Spleen (tissue), 11 donors: ENCODE data around the gene STX18. TPM values are rescaled to one million over a fixed set of nuclear protein-coding genes. Genes with fewer than 3 reads are reported as not detected.

Experiments used
- DNase-seq: peaks from one replicate; pipeline ENCODE4 v3.0.0-alpha.2; 2020
- H3K27ac ChIP-seq, 8 donors: fragments of 200-600 bp; sonication (generic) in 7 of 8; 1 replicate in 4 of 8; 2 replicates in 4 of 8; pipeline versions ENCODE4 v1.5.0 to v1.8.0; 2016 to 2021; ENCODE audit warnings: inconsistent platforms in 4 of 8, mild to moderate bottlenecking in 4 of 8, moderate library complexity in 1 of 8
- H3K27me3 ChIP-seq, 7 donors: fragments of 200-600 bp; sonication (generic) in 6 of 7; replicated peaks in 1 of 7; 1 replicate in 4 of 7; 2 replicates in 3 of 7; pipeline versions ENCODE4 v1.5.0 to v1.8.0; 2016 to 2021; ENCODE audit warnings: inconsistent platforms in 3 of 7, mild to moderate bottlenecking in 1 of 7
- H3K36me3 ChIP-seq, 6 donors: fragments of 200-600 bp; sonication (generic) in 5 of 6; 1 replicate in 4 of 6; 2 replicates in 2 of 6; pipeline versions ENCODE4 v1.5.0 to v1.8.0; 2016 to 2021; ENCODE audit warnings: inconsistent platforms in 2 of 6
- H3K4me1 ChIP-seq, 6 donors: fragments of 200-600 bp; sonication (generic) in 5 of 6; 1 replicate in 3 of 6; 2 replicates in 3 of 6; pipeline versions ENCODE4 v1.5.0 to v1.8.0; 2016 to 2021; ENCODE audit warnings: inconsistent platforms in 3 of 6
- H3K4me3 ChIP-seq, 8 donors: fragments of 200-600 bp; sonication (generic) in 7 of 8; 1 replicate in 4 of 8; 2 replicates in 4 of 8; pipeline versions ENCODE4 v1.5.0 to v1.8.0; 2016 to 2021; ENCODE audit warnings: inconsistent platforms in 4 of 8, mild to moderate bottlenecking in 4 of 8, moderate library complexity in 2 of 8
- H3K9me3 ChIP-seq, 8 donors: fragments of 200-600 bp; sonication (generic) in 7 of 8; 1 replicate in 4 of 8; 2 replicates in 4 of 8; pipeline versions ENCODE4 v1.5.0 to v1.8.0; 2016 to 2021; ENCODE audit warnings: inconsistent platforms in 4 of 8
- CTCF ChIP-seq, 11 experiments: fragments of 200-600 bp in 7 of 11; fragments of 450-650 bp in 4 of 11; sonication (generic) in 4 of 11; IDR thresholded peaks in 8 of 11; conservative IDR thresholded peaks in 3 of 11; 1 replicate in 7 of 11; 2 replicates in 4 of 11; pipeline versions ENCODE4 v1.4.0 to v1.8.0; 2016 to 2021; ENCODE audit warnings: antibody characterized with exemption in 11 of 11, inconsistent platforms in 4 of 11, mild to moderate bottlenecking in 1 of 11
- POLR2A ChIP-seq, 3 donors: fragments of 450-650 bp; IDR thresholded peaks; one replicate each; pipeline ENCODE4 v1.5.1; 2017; ENCODE audit warnings: antibody characterized with exemption in 3 of 3, mild to moderate bottlenecking in 1 of 3
- POLR2AphosphoS5 ChIP-seq, 3 donors: sonication (generic); formaldehyde crosslinking; IDR thresholded peaks; one replicate each; pipeline ENCODE4 v1.5.1; 2017; ENCODE audit warnings: antibody characterized with exemption in 3 of 3
- WGBS, 5 donors: extraction: QIAGEN DNeasy Blood & Tissue Kit in 3 of 5; methylation state at CpG; one replicate each; pipeline versions ENCODE4 v1.1.5 to v1.1.7; 2013 to 2018; 5-methylcytosine and 5-hydroxymethylcytosine counted together
- intact Hi-C: fragments of 100-400 bp; cut with DNase I; formaldehyde crosslinking; loops from one replicate; pipeline ENCODE4 v1.15.0; 2023; ENCODE audit warnings: low total_unique reads
- polyA plus RNA-seq, 3 donors: library from polyadenylated mRNA; stranded (reverse); fragments of 200-250 nt; gene quantifications; one replicate each; pipeline ENCODE4 v1.2.1, GENCODE V29; 2013
- total RNA-seq, 7 donors: library from RNA; depleted of rRNA in 3 of 7; stranded (reverse); fragments of >200 nt in 3 of 7; fragmentation: NEBNext Ultra II Directional in 4 of 7; extraction: Animal tissue kit (Norgen Biotek cat#: 25700) in 4 of 7; gene quantifications; one replicate each; pipeline versions ENCODE4 v1.1.0 to v1.2.1, GENCODE V29; 2016 to 2021
- donor health status: healthy with polysubstance abuse.
- donor health status: DM: no; HTN: no; CAD: no; lungs with moderate emphysema.
- donor health status: DM: no; HTN: no; CAD: no.
- donor health status: Bipolar disorder and iron deficiency.
- donor health status: healthy.
- donor health status: DM: no; HTN: no; CAD: no.
- donor health status: DM: yes; HTN: yes; CAD: no.

The STX18 gene
- total and polyA plus RNA-seq, 10 donors: 19.0 to 45.8 (median 29.8) TPM

GRCh38 chr4:4427886-4428285 lies 114.0 kb downstream of the STX18 start:
- peaks cover 0 to 96% (median 34%) of the 10 kb centered on the region in 6 donors for H3K36me3 ChIP-seq
- intact Hi-C loops: no loop called here
- WGBS, 5 donors: 92 to 94% (median 93%) methylated on average over 5 of the region's 5 CpGs
- no peaks in the 10 kb centered on the region for H3K9me3 ChIP-seq
- H3K4me3 ChIP-seq: no peak overlapping the region
- no peak overlapping the region for H3K27ac ChIP-seq
- DNase-seq: no peak
- no peak for TF ChIP-seq POLR2AphosphoS5 (IDR thresholded peaks at IDR 0.05)
- H3K27me3 ChIP-seq: no peaks in the 10 kb centered on the region
- peaks cover 0 to 10% (median 0%) of the 10 kb centered on the region in 6 donors for H3K4me1 ChIP-seq

GRCh38 chr4:4427121-4427870 lies 114.6 kb downstream of the STX18 start:
- no peaks in the 10 kb centered on the region for H3K9me3 ChIP-seq
- H3K4me1 ChIP-seq: peaks cover 0 to 10% (median 0%) of the 10 kb centered on the region in 6 donors
- peaks cover 0 to 96% (median 35%) of the 10 kb centered on the region in 6 donors for H3K36me3 ChIP-seq
- TF ChIP-seq POLR2A (IDR thresholded peaks at IDR 0.05): no peak
- no peak for TF ChIP-seq POLR2AphosphoS5 (IDR thresholded peaks at IDR 0.05)
- TF ChIP-seq CTCF (IDR thresholded peaks at IDR 0.05 in 8 of 11, conservative IDR thresholded peaks at IDR 0.05 in 3 of 11): no peak
- intact Hi-C loops: no loop called here
- WGBS, 5 donors: 82 to 91% (median 86%) methylated on average over 12 of the region's 12 CpGs
- H3K27me3 ChIP-seq: no peaks in the 10 kb centered on the region
- no peak for DNase-seq
- no peak overlapping the region for H3K4me3 ChIP-seq
- H3K27ac ChIP-seq: peak overlapping the region in 1 of 8 donors; percentile 4

GRCh38 chr4:4426511-4427120 lies 115.2 kb downstream of the STX18 start:
- DNase-seq: no peak
- 78 to 82% (median 79%) methylated on average over 11 of the region's 11 CpGs for WGBS, 5 donors

GRCh38 chr4:4425696-4426095 lies 116.2 kb downstream of the STX18 start:
- no peaks in the 10 kb centered on the region for H3K9me3 ChIP-seq
- no peak overlapping the region for H3K27ac ChIP-seq
- intact Hi-C loops: no loop called here
- 85 to 96% (median 89%) methylated on average over 7 of the region's 7 CpGs for WGBS, 5 donors
- peaks cover 0 to 10% (median 0%) of the 10 kb centered on the region in 6 donors for H3K4me1 ChIP-seq
- DNase-seq: no peak
- TF ChIP-seq POLR2A (IDR thresholded peaks at IDR 0.05): no peak
- TF ChIP-seq POLR2AphosphoS5 (IDR thresholded peaks at IDR 0.05): no peak
- no peak for TF ChIP-seq CTCF (IDR thresholded peaks at IDR 0.05 in 8 of 11, conservative IDR thresholded peaks at IDR 0.05 in 3 of 11)
- H3K4me3 ChIP-seq: no peak overlapping the region
- H3K36me3 ChIP-seq: peaks cover 0 to 96% (median 48%) of the 10 kb centered on the region in 6 donors
- H3K27me3 ChIP-seq: no peaks in the 10 kb centered on the region

More at GRCh38 chr4:4426511-4427120, 115.2 kb downstream of the STX18 start:
- Histone ChIP-seq H3K27ac (peak overlapping the region in 1 of 8 donors; percentile 4), H3K4me1 (peaks cover 0 to 10% (median 0%) of the 10 kb centered on the region in 6 donors), H3K27me3 (no peaks in the 10 kb centered on the region), H3K9me3 (no peaks in the 10 kb centered on the region), H3K36me3 (peaks cover 0 to 96% (median 38%) of the 10 kb centered on the region in 6 donors), H3K4me3 (no peak overlapping the region)
- TF ChIP-seq POLR2AphosphoS5 (IDR thresholded peaks at IDR 0.05) (no peak), CTCF (IDR thresholded peaks at IDR 0.05 in 8 of 11, conservative IDR thresholded peaks at IDR 0.05 in 3 of 11) (no peak), POLR2A (IDR thresholded peaks at IDR 0.05) (no peak)
- intact Hi-C loops: no loop called here
